ENCODE data around the gene FTHL17.
A peak's percentile ranks its signal among the peaks of the same experiment; 100 is the strongest.

FTHL17 gene

DNA sequence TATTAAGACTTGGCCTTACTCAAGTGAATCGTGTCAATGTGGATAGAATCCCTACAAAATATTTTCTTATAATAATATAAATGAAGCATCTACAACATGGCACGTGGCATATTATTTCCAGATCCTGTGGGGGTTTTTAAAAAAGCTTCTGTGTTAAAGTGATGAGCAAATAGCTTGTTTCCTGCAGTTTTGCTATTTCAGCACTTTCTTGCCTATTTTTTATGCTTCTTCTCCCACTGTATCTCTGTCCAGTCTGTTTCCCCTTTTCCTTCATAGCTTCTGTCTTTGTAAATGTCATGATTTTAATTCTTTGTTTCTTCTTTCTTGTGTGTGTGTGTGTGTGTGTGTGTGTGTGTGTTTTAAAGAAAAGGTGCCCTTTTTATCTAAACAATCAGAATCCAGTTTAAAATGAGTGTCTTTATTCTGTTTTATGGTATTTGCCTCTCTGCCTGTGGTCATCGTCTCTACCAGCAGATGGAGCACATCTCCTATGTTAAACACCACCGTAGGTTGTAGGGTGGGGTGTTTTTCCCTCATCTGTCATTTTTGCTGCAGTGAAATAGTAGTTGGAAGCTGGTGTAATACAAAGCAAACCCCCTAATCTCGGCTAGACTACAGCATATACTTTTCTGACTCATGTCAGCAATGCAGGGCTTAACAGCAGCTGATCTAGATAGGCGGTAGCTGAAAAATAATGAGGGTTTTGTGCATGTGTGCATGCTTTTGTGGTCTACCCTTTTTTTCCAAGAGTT is 33.1 kb downstream of the FTHL17 start:
- DNase-seq (peak; percentile 17), ATAC-seq (peak; percentile 52)

DNA sequence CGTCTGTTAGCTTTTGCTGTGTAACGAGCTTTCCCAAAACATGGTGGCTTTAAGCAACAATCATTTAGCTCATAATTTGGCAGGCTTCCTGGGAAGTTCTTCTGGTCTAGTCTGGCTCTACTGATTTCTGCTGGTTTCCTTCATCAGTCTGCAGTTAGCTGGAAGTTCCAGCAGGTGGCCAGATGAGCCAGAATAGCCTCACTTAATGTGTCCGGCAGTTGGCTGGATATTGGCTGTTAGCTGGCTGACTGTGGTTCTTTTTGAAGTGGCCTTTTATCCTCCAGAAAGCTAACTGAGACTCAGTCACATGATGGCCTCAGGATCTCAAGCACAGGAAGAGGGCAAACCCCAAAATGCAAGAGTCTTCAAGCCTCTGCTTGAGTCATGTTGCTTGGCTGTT is 34.9 kb downstream of the FTHL17 start:
- ATAC-seq (no peak), DNase-seq (peak; percentile 4)

DNA sequence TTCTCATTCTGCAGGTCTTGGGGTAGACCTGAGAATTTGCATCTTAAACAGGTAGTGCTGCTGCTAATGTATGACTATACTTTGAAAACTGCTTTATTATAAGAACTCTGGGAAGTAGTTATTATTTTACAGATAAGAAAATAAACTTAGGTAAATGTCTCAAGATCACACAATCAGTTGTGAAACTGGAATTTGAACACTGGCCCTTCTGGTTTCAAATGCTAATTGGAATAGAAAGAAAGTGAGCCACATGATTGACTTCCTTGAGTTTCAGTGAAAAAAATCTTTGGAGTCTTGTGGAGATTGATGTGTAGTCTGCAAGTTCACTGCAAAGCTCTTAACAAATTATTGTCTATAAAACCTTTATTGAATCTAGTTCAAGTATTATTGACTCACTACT is 44.5 kb downstream of the FTHL17 start:
- DNase-seq (no peak), ATAC-seq (no peak)

DNA sequence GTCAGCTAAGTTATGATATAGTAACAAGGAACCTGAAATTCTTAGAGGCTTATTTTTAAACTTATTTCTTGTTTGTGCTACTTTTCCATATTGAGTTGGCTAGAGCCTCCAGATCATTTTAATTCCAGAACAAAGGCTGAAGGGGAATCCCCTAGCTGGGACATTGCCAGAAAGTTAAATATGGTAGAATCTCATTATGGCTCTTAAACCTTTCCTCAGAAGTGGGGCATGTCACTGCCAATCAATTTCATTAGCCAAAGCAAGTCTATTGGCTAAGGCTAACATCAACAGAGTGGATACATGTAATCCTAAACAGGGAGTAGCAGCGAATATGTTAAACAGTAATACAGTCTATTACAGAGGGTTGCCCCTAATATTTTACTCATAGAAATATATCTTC is 47.0 kb downstream of the FTHL17 start:
- no peak for DNase-seq
- ATAC-seq, result no peak

DNA sequence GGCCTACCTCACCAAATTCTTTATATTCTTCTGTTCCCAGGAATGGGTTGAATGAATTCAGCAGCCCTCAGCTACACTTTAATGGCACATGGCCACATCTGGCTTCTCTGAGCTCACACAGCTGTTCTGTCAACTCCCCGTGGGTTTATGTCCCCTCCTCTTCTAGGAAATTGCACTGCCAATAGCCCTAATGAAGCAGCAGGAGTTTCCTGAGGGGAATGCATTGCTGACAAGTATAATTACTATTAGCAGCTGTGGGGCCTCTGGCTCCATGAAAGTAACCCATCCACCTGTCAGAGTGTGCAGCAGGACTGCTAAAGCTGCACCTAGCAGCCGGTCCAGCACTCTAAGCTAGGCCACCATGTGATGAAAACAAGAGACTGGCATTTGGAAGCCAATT is 50.3 kb downstream of the FTHL17 start:
- ATAC-seq, result no peak

More for the DNA sequence above, 50.3 kb downstream of the FTHL17 start:
- no peak for DNase-seq
